BJ (cell line): ENCODE measurements around the gene FARP1. TPM values are rescaled to one million over a fixed set of nuclear protein-coding genes. Genes with fewer than 3 reads are reported as not detected.

Source experiments
- CTCF ChIA-PET: fragments of 350-600 bp; formaldehyde crosslinking; extraction: SDS; loops from one replicate; lab custom pipeline; 2021; ENCODE audit warnings: antibody characterized with exemption, inconsistent platforms; lab: Yijun Ruan, JAX
- POLR2A ChIA-PET: fragments of 300-600 bp; sonication (Branson Sonifier 250); formaldehyde crosslinking; extraction: SDS; loops from one replicate; lab custom pipeline; 2021; ENCODE audit warnings: antibody characterized with exemption; lab: Charles Lee
- DNase-seq: peaks from one replicate; pipeline ENCODE4 v3.0.0-alpha.2; 2011; ENCODE audit warnings: low read depth
- H3K27me3 ChIP-seq: 2 replicates; pipeline ENCODE4 v1.6.0; 2011; ENCODE audit warnings: low read length; ENCODE audit not compliant: control insufficient read depth, insufficient read depth
- H3K36me3 ChIP-seq: 2 replicates; pipeline ENCODE4 v1.5.1; 2011; ENCODE audit warnings: low read length; ENCODE audit not compliant: control insufficient read depth, insufficient read depth
- H3K4me3 ChIP-seq: 2 replicates; pipeline ENCODE4 v1.5.1; 2011; ENCODE audit warnings: low read depth, mild to moderate bottlenecking, control low read depth, low read length
- polyA plus RNA-seq: library from polyadenylated mRNA; depleted of rRNA; stranded (reverse); fragments of >200 nt; gene quantifications from 2 replicates; pipeline ENCODE4 v1.2.3, GENCODE V29; 2011
- TF ChIP-seq, protein P1 (sequence below): IDR thresholded peaks from 2 replicates; pipeline ENCODE4 v1.5.1; 2011; ENCODE audit warnings: low read depth, mild to moderate bottlenecking, control low read depth, inconsistent platforms, low read length, moderate library complexity; ENCODE audit not compliant: insufficient read depth

FARP1 gene
- polyA plus RNA-seq, 1 experiment: 64.0 TPM

DNA sequence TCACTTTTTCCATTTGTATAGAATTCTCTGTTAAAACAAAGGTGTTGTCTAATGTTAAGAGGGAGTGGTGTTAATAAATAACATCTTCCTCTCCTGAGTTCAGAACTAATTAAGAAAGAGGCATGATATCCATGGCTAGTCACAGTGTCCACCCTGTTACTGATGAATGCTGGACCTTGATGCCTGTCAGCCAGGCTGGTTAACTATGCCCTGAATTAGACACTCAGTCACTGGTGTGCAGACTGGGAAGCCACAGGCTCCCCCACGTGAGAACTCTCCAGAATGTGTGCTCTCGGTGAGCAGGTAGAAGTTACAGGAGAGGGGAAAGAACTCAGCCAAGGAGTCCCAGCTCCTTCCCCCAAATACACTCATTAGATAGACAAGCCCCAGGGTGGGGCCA lies 90.2 kb downstream of the FARP1 start:
- ChIA-PET POLR2A (no interaction called here), CTCF (no interaction called here)
- DNase-seq: no peak

DNA sequence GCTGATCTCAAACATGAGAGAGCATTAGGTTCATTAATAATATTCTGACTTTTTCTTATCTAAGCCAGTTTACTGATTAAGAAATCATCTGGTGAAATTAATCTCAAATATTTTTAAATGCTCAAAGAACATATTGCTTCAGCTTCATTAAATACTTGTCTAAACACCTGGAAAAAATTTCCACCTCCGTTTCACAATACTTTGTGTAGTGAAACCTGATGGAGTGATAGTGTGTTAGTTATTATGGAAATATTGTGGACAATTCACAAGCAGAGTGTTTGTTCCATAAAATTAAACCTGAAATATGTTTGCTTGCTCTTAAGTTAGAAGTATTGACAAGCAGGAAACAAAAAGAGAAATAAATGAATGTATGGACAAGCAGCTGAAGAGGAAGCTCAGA lies 91.5 kb downstream of the FARP1 start:
- CTCF ChIA-PET: interaction anchor here (0.7 to 1.5 kb wide), 2 partner anchors 10 to 133 kb away, joined by 3 to 5 read pairs; no protein-coding TSS in a partner anchor
- POLR2A ChIA-PET: no interaction called here
- TF ChIP-seq, protein P1, sequence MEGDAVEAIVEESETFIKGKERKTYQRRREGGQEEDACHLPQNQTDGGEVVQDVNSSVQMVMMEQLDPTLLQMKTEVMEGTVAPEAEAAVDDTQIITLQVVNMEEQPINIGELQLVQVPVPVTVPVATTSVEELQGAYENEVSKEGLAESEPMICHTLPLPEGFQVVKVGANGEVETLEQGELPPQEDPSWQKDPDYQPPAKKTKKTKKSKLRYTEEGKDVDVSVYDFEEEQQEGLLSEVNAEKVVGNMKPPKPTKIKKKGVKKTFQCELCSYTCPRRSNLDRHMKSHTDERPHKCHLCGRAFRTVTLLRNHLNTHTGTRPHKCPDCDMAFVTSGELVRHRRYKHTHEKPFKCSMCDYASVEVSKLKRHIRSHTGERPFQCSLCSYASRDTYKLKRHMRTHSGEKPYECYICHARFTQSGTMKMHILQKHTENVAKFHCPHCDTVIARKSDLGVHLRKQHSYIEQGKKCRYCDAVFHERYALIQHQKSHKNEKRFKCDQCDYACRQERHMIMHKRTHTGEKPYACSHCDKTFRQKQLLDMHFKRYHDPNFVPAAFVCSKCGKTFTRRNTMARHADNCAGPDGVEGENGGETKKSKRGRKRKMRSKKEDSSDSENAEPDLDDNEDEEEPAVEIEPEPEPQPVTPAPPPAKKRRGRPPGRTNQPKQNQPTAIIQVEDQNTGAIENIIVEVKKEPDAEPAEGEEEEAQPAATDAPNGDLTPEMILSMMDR: no peak

More for the DNA sequence above, 90.2 kb downstream of the FARP1 start:
- H3K36me3 ChIP-seq: no peaks in the 10 kb centered on the region
- H3K27me3 ChIP-seq: no peaks in the 10 kb centered on the region
- TF ChIP-seq, protein P1: no peak
- no peak overlapping the region for H3K4me3 ChIP-seq

DNA sequence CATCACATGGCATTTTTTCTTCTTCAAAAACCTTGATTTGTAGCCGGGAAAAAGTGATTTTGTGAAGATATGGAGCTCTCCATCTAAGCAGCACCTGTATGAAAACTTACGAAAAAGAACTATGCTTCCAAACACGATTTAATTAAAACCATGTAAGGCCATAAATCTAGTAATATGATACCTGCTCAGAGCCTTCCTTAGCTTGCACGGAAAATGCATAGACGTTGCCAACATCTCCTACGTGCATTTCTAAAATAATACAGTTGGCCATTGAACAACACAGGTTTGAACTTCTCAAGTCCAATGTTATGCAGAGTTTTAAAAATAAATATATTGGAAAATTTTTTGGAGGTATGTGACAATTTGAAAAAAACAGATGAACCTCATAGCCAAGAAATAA lies 93.3 kb downstream of the FARP1 start:
- peaks cover 2% of the 10 kb centered on the region; the same call in 1 of the 2 replicates for H3K36me3 ChIP-seq
- DNase-seq: no peak
- CTCF ChIA-PET: interaction anchor here (0.7 kb wide), 2 partner anchors 33 to 203 kb away, joined by 3 read pairs; no protein-coding TSS in a partner anchor
- TF ChIP-seq, protein P1: no peak
- POLR2A ChIA-PET: no interaction called here
- H3K27me3 ChIP-seq: no peaks in the 10 kb centered on the region
- H3K4me3 ChIP-seq: no peak overlapping the region

More for the DNA sequence above, 91.5 kb downstream of the FARP1 start:
- no peak for DNase-seq
- Histone ChIP-seq H3K36me3 (no peaks in the 10 kb centered on the region), H3K27me3 (no peaks in the 10 kb centered on the region), H3K4me3 (no peak overlapping the region)

DNA sequence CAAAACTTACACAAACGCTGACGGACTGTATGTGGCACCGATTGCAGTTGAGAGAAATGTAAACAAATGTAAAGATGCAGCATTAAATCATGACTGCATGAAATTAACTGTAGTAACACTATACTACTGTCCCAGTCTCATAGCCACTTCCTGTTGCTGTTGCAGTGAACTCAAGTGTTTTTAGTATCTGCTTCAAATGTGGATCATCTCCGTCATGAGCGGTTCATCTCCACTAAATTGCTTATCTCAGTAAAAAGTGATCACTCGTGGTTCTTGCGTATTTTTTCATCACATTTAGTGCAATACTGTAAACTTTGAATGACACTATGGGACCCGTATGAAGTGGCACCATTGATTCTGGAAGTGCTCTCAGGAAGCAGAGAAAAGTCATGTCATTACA lies 94.4 kb downstream of the FARP1 start:
- TF ChIP-seq, protein P1: no peak
- Histone ChIP-seq H3K4me3 (no peak overlapping the region), H3K27me3 (no peaks in the 10 kb centered on the region), H3K36me3 (peaks cover 2% of the 10 kb centered on the region; the same call in 1 of the 2 replicates)
- ChIA-PET CTCF (no interaction called here), POLR2A (no interaction called here)
- DNase-seq: no peak

DNA sequence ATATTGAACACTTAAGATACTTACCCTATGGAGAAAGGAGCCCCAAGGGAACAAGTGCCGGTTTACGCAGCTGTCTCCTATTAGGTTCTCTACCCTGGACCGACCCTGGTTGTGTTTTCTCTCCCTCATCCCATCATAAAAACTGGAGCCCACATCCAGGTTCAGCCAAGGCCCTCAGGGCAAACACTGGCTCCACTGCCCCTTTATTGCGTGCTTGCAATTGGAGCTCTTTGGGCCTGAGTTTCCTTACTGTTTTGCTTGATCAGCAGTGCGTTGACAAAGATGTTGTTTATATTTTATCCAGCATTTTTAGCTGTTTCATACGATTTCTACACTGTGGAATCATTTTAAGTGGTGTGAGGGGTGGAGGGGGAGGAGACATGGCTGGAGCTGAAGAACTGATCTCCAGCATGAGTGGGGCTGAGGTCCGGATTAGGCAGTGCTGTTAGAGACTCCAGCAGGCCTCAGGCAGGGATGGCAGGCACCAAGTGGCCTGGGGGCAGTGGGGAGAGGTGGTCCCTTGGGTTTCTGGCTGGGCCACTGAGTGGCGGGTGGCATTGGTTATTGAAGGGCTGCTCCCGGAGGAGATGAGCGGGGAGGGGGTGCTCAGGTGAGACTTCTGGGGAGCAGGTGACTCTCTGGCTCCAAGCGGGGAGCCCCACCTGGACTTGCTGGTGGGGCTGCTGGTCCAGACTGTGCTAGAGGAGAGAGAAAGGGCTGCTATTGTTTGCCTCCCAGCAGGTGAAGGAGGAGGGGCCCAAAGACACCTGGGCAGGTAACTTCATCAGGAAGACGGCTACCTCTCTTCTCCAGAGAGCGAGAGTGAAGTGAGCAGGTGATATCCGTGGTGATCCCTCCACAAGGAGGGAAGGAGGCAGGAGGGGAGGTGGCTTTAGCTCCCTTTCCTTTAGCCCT lies 96.5 kb downstream of the FARP1 start:
- CTCF ChIA-PET: no interaction called here
- Histone ChIP-seq H3K27me3 (no peaks in the 10 kb centered on the region), H3K4me3 (no peak overlapping the region), H3K36me3 (peaks cover 2% of the 10 kb centered on the region; the same call in 1 of the 2 replicates)
- TF ChIP-seq, protein P1: no peak
- DNase-seq: no peak
- POLR2A ChIA-PET: no interaction called here
